AG04449 (cell line): ENCODE results near the gene TBXA2R.

Experiments
- CTCF ChIA-PET: fragments of 350-600 bp; formaldehyde crosslinking; extraction: SDS; loops from one replicate; lab custom pipeline; 2021; ENCODE audit warnings: antibody characterized with exemption; lab: Yijun Ruan, JAX
- POLR2A ChIA-PET: fragments of 400-600, 350-600 bp; formaldehyde crosslinking; extraction: SDS; loops from one replicate; lab custom pipeline; 2020; ENCODE audit warnings: antibody characterized with exemption, inconsistent platforms; lab: Yijun Ruan, JAX
- DNase-seq: peaks from one replicate; pipeline ENCODE4 v3.0.0-alpha.2; 2010; ENCODE audit warnings: low read depth, low spot score
- H3K4me3 ChIP-seq: 2 replicates; pipeline ENCODE4 v1.5.1; 2011; ENCODE audit warnings: low read depth, mild to moderate bottlenecking, control low read depth, low read length
- CTCF ChIP-seq: IDR thresholded peaks from one replicate; pipeline ENCODE4 v1.5.1; 2011; ENCODE audit warnings: mild to moderate bottlenecking, moderate library complexity, low read length, control low read depth, inconsistent platforms; ENCODE audit not compliant: insufficient read depth; ENCODE audit errors: missing control alignments

TBXA2R gene

GRCh38 chr19:3627351-3627723, 20.7 kb upstream of the TBXA2R start:
- ChIA-PET CTCF (interaction anchor here (0.9 to 1.2 kb wide), 2 partner anchors 9 to 19 kb away, joined by 3 read pairs; no protein-coding TSS in a partner anchor), POLR2A (no interaction called here)
- no peak for TF ChIP-seq CTCF
- DNase-seq, result no peak
- H3K4me3 ChIP-seq, result peak overlapping the region; percentile 44

GRCh38 chr19:3626473-3627350, 20.0 kb upstream of the TBXA2R start, which contains the start of gene CACTIN:
TSS of gene CACTIN (minus strand) at chr19:3626790. CDS start at chr19:3626762, 28 bp downstream.
- TF ChIP-seq CTCF, result no peak
- ChIA-PET CTCF (interaction anchor here (0.9 kb wide), 1 partner anchor 19 kb away, joined by 3 read pairs; no protein-coding TSS in a partner anchor), POLR2A (no interaction called here)
- peak within 1 kb of the TSS; percentile 79 for H3K4me3 ChIP-seq
- peak; percentile 86 for DNase-seq

- H3K4me3 ChIP-seq, result peak overlapping the region; percentile 79
- POLR2A ChIA-PET, result no interaction called here
- CTCF ChIA-PET, result interaction anchor here (1.3 kb wide), 2 partner anchors 18 to 81 kb away, joined by 3 to 4 read pairs; no protein-coding TSS in a partner anchor
- DNase-seq, result no peak
- TF ChIP-seq CTCF, result no peak
Measured at GRCh38 chr19:3625996-3626472, 19.4 kb upstream of the TBXA2R start.

- DNase-seq, result no peak
- no peak for TF ChIP-seq CTCF
- POLR2A ChIA-PET, result no interaction called here
- CTCF ChIA-PET, result interaction anchor here (0.9 to 1.4 kb wide), 3 partner anchors 47 to 78 kb away, joined by 3 read pairs; partner anchors contain the start of gene MFSD12
- H3K4me3 ChIP-seq, result no peak overlapping the region
Measured at GRCh38 chr19:3623716-3624115, 17.0 kb upstream of the TBXA2R start.

- H3K4me3 ChIP-seq, result no peak overlapping the region
- POLR2A ChIA-PET, result interaction anchor here (1.2 kb wide), 1 partner anchor 31 kb away, joined by 3 read pairs; no protein-coding TSS in a partner anchor
- CTCF ChIA-PET, result interaction anchor here (0.6 to 7.1 kb wide), 6 partner anchors 11 to 317 kb away, joined by 3 to 54 read pairs (median 4); partner anchors contain the start of gene MFSD12
- DNase-seq, result no peak
- TF ChIP-seq CTCF, result no peak
Measured at GRCh38 chr19:3622224-3622623, 15.5 kb upstream of the TBXA2R start.

GRCh38 chr19:3621689-3622088, 15.0 kb upstream of the TBXA2R start:
- ChIA-PET POLR2A (interaction anchor here (0.5 to 1.6 kb wide), 2 partner anchors 14 to 349 kb away, joined by 3 to 5 read pairs; partner anchors contain the start of gene DAPK3), CTCF (interaction anchor here (0.6 to 7.1 kb wide), 5 partner anchors 11 to 317 kb away, joined by 3 to 54 read pairs (median 6); no protein-coding TSS in a partner anchor)
- H3K4me3 ChIP-seq, result no peak overlapping the region
- no peak for DNase-seq
- TF ChIP-seq CTCF, result no peak
